GM08714 (cell line): Measurements from ENCODE around the gene S100A7.
"Not testable (repeated sequence)": the region's sequence is repeated elsewhere in the genome, so short reads cannot be mapped to it uniquely, and the experiment has no call there.

Source experiments
- H3K4me3 ChIP-seq: fragments of 200-500 bp; sonication (Bioruptor generic); 2 replicates; pipeline ENCODE4 v1.5.1; 2014; ENCODE audit warnings: mild to moderate bottlenecking, low read length, inconsistent platforms
- ZNF274 ChIP-seq: IDR thresholded peaks from 2 replicates; pipeline ENCODE4 v1.6.1; 2012; ENCODE audit warnings: mild to moderate bottlenecking, low read depth, low read length

S100A7 gene

DNA sequence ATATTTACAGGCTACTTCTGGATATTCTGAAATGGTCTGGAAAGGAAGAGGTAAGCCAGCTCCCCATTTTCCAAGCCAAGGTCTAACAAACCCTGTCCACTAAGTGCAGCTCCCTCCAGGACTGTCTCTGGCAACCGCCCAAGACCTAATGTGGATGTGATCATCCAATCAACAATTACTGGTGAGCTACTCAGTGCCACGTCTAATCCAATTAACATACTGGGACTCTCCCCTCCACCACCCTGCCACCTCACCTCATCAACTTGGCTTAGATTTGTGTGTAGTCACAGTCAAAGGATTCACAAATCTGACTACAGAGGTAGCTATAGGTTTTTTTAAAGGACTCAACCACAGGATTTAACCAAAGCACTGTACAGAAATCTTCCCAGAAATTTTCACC lies 25.4 kb upstream of the S100A7 start:
- TF ChIP-seq ZNF274 = no peak
- H3K4me3 ChIP-seq = no peak overlapping the region

- no peak overlapping the region for H3K4me3 ChIP-seq
- TF ChIP-seq ZNF274 = no peak
Observed at GRCh38 chr1:153483776-153484175, 23.3 kb upstream of the S100A7 start.

- TF ChIP-seq ZNF274 = no peak
- no peak overlapping the region for H3K4me3 ChIP-seq
Observed at GRCh38 chr1:153481124-153481523, 20.7 kb upstream of the S100A7 start.

- no peak for TF ChIP-seq ZNF274
- H3K4me3 ChIP-seq = no peak overlapping the region
Observed at GRCh38 chr1:153478692-153479618, 18.5 kb upstream of the S100A7 start.

DNA sequence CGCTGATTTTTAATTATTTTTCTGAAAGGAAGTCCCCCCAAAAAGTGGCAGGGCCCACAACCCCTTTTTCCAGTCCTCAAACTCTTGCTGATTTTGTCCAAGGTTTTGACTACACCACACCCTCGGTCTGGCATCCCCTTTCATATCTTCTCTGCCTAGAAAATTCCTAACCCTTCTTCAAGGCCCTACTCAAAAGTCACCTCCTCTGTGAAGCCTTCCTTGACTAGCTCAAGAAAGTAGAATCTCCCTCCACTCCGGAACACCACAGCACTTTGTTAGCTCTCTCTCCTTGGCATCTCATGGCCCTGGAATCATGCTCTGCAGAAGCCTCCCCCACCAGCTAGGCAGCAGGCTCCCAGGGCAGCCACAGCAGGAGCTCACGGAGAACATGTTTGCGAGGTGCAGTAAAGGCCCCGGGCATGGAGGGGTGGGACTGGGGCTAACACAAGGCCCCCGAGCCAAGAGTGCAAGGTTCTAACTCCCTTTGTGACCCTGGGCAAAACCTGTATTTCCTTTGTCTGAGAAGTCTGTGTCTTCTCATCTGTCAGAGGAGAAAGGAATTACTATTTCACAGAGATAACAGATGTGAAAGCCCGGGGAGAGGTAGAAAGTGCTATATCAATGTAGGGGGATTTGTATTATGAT lies 17.7 kb upstream of the S100A7 start:
- no peak overlapping the region for H3K4me3 ChIP-seq
- TF ChIP-seq ZNF274 = no peak

DNA sequence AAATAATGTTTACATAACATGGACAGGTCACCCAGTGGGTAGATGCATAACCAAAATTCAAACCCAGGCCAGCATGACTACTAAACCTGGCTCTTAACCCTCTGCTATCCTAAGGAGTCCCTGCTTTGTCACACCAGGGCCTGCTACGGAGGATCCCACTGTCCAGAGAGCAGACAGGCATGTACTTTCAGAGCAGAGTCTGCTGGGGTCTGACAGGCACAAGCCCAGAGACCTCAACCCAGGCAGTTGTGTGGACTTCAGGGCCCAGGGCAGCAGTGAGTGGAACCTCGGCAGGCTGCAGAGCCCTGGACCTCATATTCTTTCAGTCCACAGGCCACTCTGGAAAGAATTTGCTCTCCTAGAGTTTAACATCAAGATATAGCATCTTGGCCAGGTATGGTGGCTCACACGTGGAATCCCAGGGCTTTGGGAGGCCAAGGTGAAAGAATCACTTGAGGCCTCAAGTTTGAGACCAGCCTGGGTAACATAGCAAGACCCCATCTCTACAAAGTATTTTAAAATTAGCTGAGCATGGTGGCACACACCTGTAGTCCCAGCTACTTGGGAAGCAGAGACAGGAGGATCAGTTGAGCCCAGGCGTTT lies 16.1 kb upstream of the S100A7 start:
- H3K4me3 ChIP-seq = no peak overlapping the region
- no peak for TF ChIP-seq ZNF274

- TF ChIP-seq ZNF274 = no peak
- no peak overlapping the region for H3K4me3 ChIP-seq
Observed at GRCh38 chr1:153475282-153475681, 14.8 kb upstream of the S100A7 start.

DNA sequence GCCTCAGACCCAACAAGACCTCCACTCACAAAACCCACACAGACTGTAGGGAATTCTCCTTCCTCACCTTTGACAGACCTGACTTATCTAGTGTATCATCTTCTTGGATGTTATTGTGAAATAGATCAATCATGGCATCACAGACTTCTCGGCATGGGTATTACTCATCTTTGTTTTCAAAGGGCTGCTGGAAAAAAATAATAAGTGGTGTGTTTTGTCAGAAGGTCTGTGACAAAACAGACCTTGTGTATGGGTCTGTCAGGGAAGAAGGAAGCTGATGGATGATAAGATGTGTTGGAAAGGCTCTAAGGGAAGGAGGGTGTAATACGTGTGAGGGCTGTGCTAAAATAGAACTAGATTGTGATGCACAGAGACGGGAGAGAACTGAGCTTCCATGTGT lies 13.9 kb upstream of the S100A7 start:
- H3K4me3 ChIP-seq = no peak overlapping the region
- TF ChIP-seq ZNF274 = no peak

GRCh38 chr1:153470707-153471106 lies 10.3 kb upstream of the S100A7 start:
- no peak overlapping the region for H3K4me3 ChIP-seq

DNA sequence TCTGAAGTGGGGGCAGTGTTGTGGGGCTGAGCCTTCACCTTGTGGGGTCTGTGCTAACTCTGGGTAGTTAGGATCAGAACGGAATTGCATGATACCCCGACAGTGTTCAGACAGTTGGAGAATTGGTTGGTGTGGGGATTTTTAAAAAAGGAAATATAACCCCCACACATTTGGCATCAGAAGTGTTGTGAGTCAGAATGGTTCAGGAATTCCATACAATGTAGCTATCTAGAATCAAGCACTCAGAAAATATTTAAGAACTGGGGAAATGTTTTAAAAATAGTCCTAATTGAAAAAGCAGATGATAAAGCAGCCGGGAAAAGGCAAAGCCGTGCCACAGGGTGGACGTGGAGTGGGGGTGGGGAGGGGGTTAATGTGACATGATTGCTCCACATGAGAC lies 6.5 kb upstream of the S100A7 start:
- H3K4me3 ChIP-seq = no peak overlapping the region

More at GRCh38 chr1:153470707-153471106, 10.3 kb upstream of the S100A7 start:
- TF ChIP-seq ZNF274 = no peak

DNA sequence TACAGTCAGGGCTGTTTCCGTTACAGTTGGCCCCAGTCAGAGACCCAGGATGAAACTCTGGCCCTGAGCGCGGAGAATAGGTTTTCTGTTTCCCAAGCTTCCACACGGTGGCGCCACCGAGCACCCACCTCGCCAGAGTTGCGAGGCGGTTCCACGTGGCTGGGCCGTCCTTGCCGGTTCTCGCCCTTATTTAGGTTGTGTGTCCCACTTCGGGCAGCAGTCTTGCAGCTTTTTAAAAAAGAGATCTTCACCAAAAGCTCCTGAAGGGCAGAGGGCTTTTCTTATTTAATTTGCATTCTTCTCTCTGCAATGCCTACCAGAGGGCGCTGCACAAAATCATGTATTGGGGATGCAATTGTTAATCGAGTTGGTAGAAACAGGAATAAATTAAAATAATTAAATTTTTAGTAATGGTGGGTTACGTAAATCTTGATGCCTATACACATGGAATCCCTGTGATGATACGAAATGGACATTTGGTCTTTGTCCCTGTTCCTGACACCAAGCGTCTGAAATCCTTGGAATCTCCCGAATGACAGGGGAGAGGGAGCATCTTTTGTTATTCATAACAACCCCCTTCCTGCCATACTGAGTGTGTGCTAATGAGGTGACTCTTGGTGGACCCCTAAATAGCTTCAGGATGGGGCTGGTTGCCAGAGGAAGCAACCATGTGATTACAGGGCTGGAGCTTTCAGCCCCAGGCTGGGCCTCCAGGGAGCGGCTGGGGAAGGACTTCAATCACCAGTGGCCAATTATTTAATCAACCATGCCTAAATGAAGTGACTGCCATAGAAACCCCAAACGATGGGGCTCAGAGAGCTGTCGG lies 5.6 kb upstream of the S100A7 start:
- no peak for TF ChIP-seq ZNF274
- no peak overlapping the region for H3K4me3 ChIP-seq

More for the DNA sequence above, 6.5 kb upstream of the S100A7 start:
- TF ChIP-seq ZNF274 = no peak

GRCh38 chr1:153462741-153463140 lies 2.3 kb upstream of the S100A7 start:
- H3K4me3 ChIP-seq = not testable (repeated sequence)

DNA sequence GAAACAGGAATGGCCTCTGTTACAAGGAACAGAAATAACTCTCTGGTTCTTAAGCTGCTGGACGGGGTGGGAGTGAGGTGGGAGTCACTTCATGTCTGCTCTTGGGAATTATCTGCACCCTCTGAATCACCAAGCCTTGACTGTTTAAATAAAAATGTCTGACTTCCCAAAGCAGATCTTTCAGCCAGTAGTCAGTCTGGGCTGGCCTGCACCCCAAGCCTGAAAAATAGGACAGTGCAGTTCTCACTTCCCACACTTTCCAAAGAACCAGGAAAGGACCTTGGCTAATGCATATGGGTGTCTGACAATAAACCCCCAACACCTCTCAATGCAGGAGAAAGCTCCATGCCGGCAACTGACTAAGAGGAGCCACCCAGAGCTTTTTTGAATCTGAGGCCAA lies 796 bp downstream of the S100A7 start:
- H3K4me3 ChIP-seq = no peak overlapping the region
- TF ChIP-seq ZNF274 = no peak

DNA sequence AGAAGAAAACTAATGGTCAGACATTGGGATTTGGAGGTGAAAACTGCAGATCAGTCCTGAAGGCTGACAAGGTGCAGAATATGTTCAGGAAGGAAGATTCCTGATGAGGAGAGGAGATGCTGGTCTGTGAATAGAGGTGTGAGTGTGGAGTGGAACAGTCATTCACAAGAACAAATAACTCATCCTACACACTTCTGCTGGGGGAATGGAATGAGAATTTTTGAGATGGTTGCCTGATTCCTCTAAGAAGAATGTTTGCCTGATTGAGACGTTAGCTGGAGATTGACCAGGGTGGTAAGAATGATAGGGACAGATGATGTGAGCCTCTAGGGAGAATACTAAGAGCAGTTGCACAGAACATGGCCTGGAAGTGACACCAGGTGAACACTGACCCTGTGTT lies 4.1 kb downstream of the S100A7 start:
- no peak overlapping the region for H3K4me3 ChIP-seq
- no peak for TF ChIP-seq ZNF274

GRCh38 chr1:153448851-153449250 lies 11.6 kb downstream of the S100A7 start:
- H3K4me3 ChIP-seq = not testable (repeated sequence)
